Esophagus muscularis mucosa (tissue), 4 donors: Measurements from ENCODE around the gene OGG1. TPM values are rescaled to one million over a fixed set of nuclear protein-coding genes. Genes with fewer than 3 reads are reported as not detected.

ENCODE experiments used
- DNase-seq: peaks from one replicate; pipeline ENCODE4 v3.0.0-alpha.2; 2017; ENCODE audit errors: extremely low spot score
- H3K27ac ChIP-seq, 4 donors: fragments of 200-600 bp; sonication (generic); replicated peaks in 1 of 4; 1 replicate in 3 of 4; 2 replicates in 1 of 4; pipeline ENCODE4 v1.5.1; 2016 to 2019; ENCODE audit warnings: mild to moderate bottlenecking in 1 of 4
- H3K27me3 ChIP-seq, 4 donors: fragments of 200-600 bp; sonication (generic); one replicate each; pipeline versions ENCODE4 v1.5.1 to v1.6.0; 2016 to 2019
- H3K36me3 ChIP-seq, 4 donors: fragments of 200-600 bp; sonication (generic); one replicate each; pipeline ENCODE4 v1.5.1; 2016 to 2019
- H3K4me1 ChIP-seq, 4 donors: fragments of 200-600 bp; sonication (generic); one replicate each; pipeline ENCODE4 v1.5.1; 2016 to 2019
- H3K4me3 ChIP-seq, 4 donors: fragments of 200-600 bp; sonication (generic); 1 replicate in 2 of 4; 2 replicates in 2 of 4; pipeline ENCODE4 v1.5.1; 2016 to 2019; ENCODE audit warnings: mild to moderate bottlenecking in 4 of 4, moderate library complexity in 1 of 4
- H3K9me3 ChIP-seq, 4 donors: fragments of 200-600 bp; sonication (generic); 1 replicate in 3 of 4; 2 replicates in 1 of 4; pipeline ENCODE4 v1.5.1; 2016 to 2019
- CTCF ChIP-seq, 3 experiments: fragments of 200-600 bp in 2 of 3; fragments of 450-650 bp in 1 of 3; sonication (generic) in 2 of 3; IDR thresholded peaks; one replicate each; pipeline ENCODE4 v1.5.1; 2017 to 2019; ENCODE audit warnings: antibody characterized with exemption in 3 of 3, mild to moderate bottlenecking in 2 of 3, moderate library complexity in 1 of 3
- EP300 ChIP-seq: sonication (generic); formaldehyde crosslinking; IDR thresholded peaks from one replicate; pipeline ENCODE4 v1.6.1; 2017; ENCODE audit warnings: antibody characterized with exemption
- POLR2A ChIP-seq: fragments of 450-650 bp; IDR thresholded peaks from one replicate; pipeline ENCODE4 v1.6.1; 2017; ENCODE audit warnings: antibody characterized with exemption, moderate library complexity, mild to moderate bottlenecking, low read depth
- POLR2AphosphoS5 ChIP-seq, 2 donors: sonication (generic); formaldehyde crosslinking; IDR thresholded peaks; one replicate each; pipeline ENCODE4 v1.6.1; 2017; ENCODE audit warnings: antibody characterized with exemption in 2 of 2
- WGBS: methylation state at CpG from one replicate; pipeline ENCODE4 v1.1.5; 2018; 5-methylcytosine and 5-hydroxymethylcytosine counted together
- intact Hi-C: fragments of 100-400 bp; cut with DNase I; formaldehyde crosslinking; loops from one replicate; pipeline ENCODE4 v1.15.1; 2023
- total RNA-seq, 4 donors: library from RNA; depleted of rRNA; stranded (reverse); fragments of >200 nt; gene quantifications; one replicate each; pipeline versions ENCODE4 v1.1.0 to v1.2.1, GENCODE V29; 2016

The OGG1 gene
- 10 to 100 TPM; 18.6 to 28.3 (median 24.9) TPM for total RNA-seq

- peak within 1 kb of the TSS; percentile 58 to 76 (median 69) for H3K4me3 ChIP-seq
- DNase-seq: peak; percentile 99
- no peaks in the 10 kb centered on the region for H3K9me3 ChIP-seq
- 0% methylated on average over 43 of the region's 60 CpGs for WGBS
- H3K27ac ChIP-seq: peak within 1 kb of the TSS; percentile 83 to 92 (median 90)
- no peaks in the 10 kb centered on the region for H3K27me3 ChIP-seq
- H3K4me1 ChIP-seq: peaks cover 21 to 47% (median 38%) of the 10 kb centered on the region in 4 donors
- TF ChIP-seq CTCF (IDR thresholded peaks at IDR 0.05) (no peak), POLR2AphosphoS5 (IDR thresholded peaks at IDR 0.05) (peak; percentile 88 to 89)
- H3K36me3 ChIP-seq: peaks cover 22 to 74% (median 57%) of the 10 kb centered on the region in 4 donors
- intact Hi-C loops: loop anchor here (2.0 to 5.0 kb wide), 2 partner anchors 17 to 42 kb away; partner anchors contain the start of genes ARPC4 and TADA3
Measured at GRCh38 chr3:9749645-9750555, at the start of gene OGG1. TSS of gene OGG1 (plus strand) at chr3:9749952. CDS start at chr3:9750287, 335 bp downstream.

- TF ChIP-seq CTCF (IDR thresholded peaks at IDR 0.05) (no peak), POLR2AphosphoS5 (IDR thresholded peaks at IDR 0.05) (no peak), EP300 (no peak), POLR2A (no peak)
- H3K36me3 ChIP-seq: peaks cover 36 to 75% (median 74%) of the 10 kb centered on the region in 4 donors
- no peak overlapping the region for H3K27ac ChIP-seq
- intact Hi-C loops: no loop called here
- no peak overlapping the region for H3K4me3 ChIP-seq
- H3K9me3 ChIP-seq: no peaks in the 10 kb centered on the region
- DNase-seq: no peak
- 86% methylated on average over 2 of the region's 2 CpGs for WGBS
- peaks cover 14 to 20% (median 20%) of the 10 kb centered on the region in 4 donors for H3K4me1 ChIP-seq
- H3K27me3 ChIP-seq: peaks cover 0 to 23% (median 9%) of the 10 kb centered on the region in 4 donors
Measured at GRCh38 chr3:9700536-9700935, 49.2 kb upstream of the OGG1 start.

- WGBS: 87% methylated on average over 6 of the region's 7 CpGs
- no peak for DNase-seq
- TF ChIP-seq CTCF (IDR thresholded peaks at IDR 0.05) (no peak), POLR2A (no peak), EP300 (no peak), POLR2AphosphoS5 (IDR thresholded peaks at IDR 0.05) (no peak)
- intact Hi-C loops: no loop called here
- peaks cover 36 to 71% (median 69%) of the 10 kb centered on the region in 4 donors for H3K36me3 ChIP-seq
- peaks cover 0 to 27% (median 9%) of the 10 kb centered on the region in 4 donors for H3K27me3 ChIP-seq
- H3K27ac ChIP-seq: no peak overlapping the region
- H3K4me1 ChIP-seq: peaks cover 14 to 20% (median 20%) of the 10 kb centered on the region in 4 donors
- no peaks in the 10 kb centered on the region for H3K9me3 ChIP-seq
- no peak overlapping the region for H3K4me3 ChIP-seq
Measured at GRCh38 chr3:9701006-9701405, 48.7 kb upstream of the OGG1 start.

GRCh38 chr3:9701711-9702110 lies 48.0 kb upstream of the OGG1 start:
- H3K4me1 ChIP-seq: peaks cover 14 to 20% (median 20%) of the 10 kb centered on the region in 4 donors
- 89% methylated on average over 8 of the region's 10 CpGs for WGBS
- no peak for DNase-seq
- peaks cover 36 to 63% (median 62%) of the 10 kb centered on the region in 4 donors for H3K36me3 ChIP-seq
- no peak overlapping the region for H3K4me3 ChIP-seq
- H3K27ac ChIP-seq: no peak overlapping the region
- no peaks in the 10 kb centered on the region for H3K9me3 ChIP-seq
- TF ChIP-seq POLR2AphosphoS5 (IDR thresholded peaks at IDR 0.05): no peak
- TF ChIP-seq POLR2A: no peak
- TF ChIP-seq CTCF (IDR thresholded peaks at IDR 0.05): no peak
- TF ChIP-seq EP300: no peak
- intact Hi-C loops: no loop called here
- peaks cover 0 to 27% (median 9%) of the 10 kb centered on the region in 4 donors for H3K27me3 ChIP-seq
